Dermis lymphatic vessel endothelial cell (primary cell): ENCODE results near the gene CCDC80. TPM values are rescaled to one million over a fixed set of nuclear protein-coding genes. Genes with fewer than 3 reads are reported as not detected.

ENCODE experiments used
- total RNA-seq: library from RNA; depleted of rRNA; stranded (reverse); fragments of >200 nt; gene quantifications from 2 replicates; pipeline ENCODE4 v1.2.1, GENCODE V29; 2014

The CCDC80 gene, protein sequence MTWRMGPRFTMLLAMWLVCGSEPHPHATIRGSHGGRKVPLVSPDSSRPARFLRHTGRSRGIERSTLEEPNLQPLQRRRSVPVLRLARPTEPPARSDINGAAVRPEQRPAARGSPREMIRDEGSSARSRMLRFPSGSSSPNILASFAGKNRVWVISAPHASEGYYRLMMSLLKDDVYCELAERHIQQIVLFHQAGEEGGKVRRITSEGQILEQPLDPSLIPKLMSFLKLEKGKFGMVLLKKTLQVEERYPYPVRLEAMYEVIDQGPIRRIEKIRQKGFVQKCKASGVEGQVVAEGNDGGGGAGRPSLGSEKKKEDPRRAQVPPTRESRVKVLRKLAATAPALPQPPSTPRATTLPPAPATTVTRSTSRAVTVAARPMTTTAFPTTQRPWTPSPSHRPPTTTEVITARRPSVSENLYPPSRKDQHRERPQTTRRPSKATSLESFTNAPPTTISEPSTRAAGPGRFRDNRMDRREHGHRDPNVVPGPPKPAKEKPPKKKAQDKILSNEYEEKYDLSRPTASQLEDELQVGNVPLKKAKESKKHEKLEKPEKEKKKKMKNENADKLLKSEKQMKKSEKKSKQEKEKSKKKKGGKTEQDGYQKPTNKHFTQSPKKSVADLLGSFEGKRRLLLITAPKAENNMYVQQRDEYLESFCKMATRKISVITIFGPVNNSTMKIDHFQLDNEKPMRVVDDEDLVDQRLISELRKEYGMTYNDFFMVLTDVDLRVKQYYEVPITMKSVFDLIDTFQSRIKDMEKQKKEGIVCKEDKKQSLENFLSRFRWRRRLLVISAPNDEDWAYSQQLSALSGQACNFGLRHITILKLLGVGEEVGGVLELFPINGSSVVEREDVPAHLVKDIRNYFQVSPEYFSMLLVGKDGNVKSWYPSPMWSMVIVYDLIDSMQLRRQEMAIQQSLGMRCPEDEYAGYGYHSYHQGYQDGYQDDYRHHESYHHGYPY
- total RNA-seq = 10.0 and 17.3 TPM in 2 replicates

DNA sequence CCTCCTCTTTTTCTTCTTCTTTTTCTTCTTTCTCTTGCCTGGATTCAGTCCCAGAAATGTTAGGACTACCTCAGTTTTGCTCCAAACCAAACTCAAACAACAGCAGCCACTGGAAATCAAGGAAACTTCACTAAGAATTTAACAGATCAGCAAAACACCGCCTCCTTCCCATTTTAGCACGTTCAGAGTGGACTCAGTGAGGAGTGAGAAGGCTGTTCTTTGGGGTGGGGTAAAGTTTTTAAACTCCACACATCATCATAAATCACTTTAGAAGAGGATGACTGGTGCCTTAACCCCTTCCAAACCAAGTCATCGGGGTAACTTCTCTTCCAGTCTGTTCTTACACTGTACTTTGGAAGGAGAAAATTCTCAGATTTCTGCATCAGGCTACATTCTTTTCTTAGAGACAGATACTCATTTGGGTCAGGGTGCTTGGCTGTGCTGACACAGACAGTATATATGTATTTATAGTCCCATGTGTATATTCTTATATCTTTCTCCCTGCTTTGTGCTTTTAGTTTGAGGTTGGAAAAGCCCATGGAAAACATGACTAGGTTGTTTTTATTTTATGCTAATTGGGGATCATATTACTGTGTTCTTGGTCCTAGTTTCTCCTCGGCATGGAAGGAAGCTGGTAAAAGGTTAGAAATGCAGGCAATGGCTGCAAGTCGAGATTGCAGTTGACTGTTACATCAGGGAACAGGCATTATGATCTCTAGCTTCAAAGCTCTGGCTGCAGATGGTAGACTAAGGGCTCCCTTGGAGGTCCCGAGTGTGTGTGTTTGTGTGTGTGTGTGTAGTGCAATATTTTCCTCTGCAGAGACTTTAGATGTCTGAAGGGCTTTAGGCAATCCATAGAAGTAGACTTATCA, at the start of gene CCDC80:
CCDC80 (minus strand) TSS at position 214 of the 872 bp plus-strand sequence. CDS start 1,238 bp downstream, outside the sequence.

DNA sequence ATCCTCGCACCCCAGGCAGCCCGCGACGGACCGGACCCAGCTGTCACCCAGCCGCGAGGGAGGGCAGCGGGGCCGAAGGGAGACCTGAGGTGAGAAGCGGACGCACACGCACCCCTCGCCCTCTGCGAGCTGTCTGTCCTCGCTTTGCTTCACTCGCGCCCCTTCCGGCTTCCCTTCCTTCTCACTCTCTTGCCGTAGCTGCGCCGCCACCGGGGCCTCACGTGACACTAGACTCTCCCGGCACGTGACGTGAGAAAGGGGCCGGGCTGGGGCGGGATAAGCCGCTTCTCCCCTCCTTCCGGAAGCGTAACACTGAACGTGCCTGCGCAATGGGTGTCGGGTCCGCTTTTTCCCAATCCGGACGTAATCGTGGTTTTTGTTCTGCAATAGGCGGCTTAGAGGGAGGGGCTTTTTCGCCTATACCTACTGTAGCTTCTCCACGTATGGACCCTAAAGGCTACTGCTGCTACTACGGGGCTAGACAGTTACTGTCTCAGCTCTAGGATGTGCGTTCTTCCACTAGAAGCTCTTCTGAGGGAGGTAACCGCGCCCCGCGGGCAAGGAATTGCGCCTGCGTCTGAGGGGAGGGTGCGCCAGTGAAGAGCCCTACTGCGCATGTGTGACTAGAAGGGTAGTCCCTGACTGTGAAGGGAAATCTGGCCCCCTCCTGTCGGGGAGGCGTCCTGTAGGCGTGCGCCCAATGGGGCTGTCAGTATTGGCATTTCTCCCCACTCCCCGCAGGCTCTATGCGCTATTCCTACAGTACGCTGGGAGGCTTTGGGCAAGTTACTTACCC, 79.0 kb downstream of the CCDC80 start, which contains the start of the genes ATG3 and SLC35A5:
ATG3 (minus strand) TSS at position 229 of the 796 bp plus-strand sequence. CDS start 434 bp downstream, outside the sequence.
SLC35A5 (plus strand) TSS at position 312 of the 796 bp plus-strand sequence. CDS start 1,359 bp downstream, outside the sequence.

Other genes with a start within 250 kb of the CCDC80 start
- gene BTLA, start 141.7 kb downstream of the CCDC80 start, total RNA-seq = 0.09 TPM in 1 of 2 replicates, not detected in the other
- 55.6 and 71.2 TPM in 2 replicates for gene ATG3, start 79.2 kb downstream of the CCDC80 start, total RNA-seq
- 35.2 and 35.5 TPM in 2 replicates for gene SLC35A5, start 79.1 kb downstream of the CCDC80 start, total RNA-seq
- not detected in 2 replicates for gene CD200R1L, start 205.7 kb upstream of the CCDC80 start, total RNA-seq